Activated CD4-positive, alpha-beta T cell treated with anti-CD3 and anti-CD28 coated beads, Interleukin-2, amount 10 ng/mL, durations not matched to agents 7 days and 5 days (primary cell): Measurements from ENCODE around the gene CADPS2. TPM values are rescaled to one million over a fixed set of nuclear protein-coding genes. Genes with fewer than 3 reads are reported as not detected.

Experiments used
- CTCF ChIA-PET: fragments of 350-600 bp; sonication (Branson Sonifier 250); formaldehyde crosslinking; loops from one replicate; lab custom pipeline; 2021; ENCODE audit warnings: antibody characterized with exemption; lab: Charles Lee
- POLR2A ChIA-PET: fragments of 350-600 bp; sonication (Branson Sonifier 250); formaldehyde crosslinking; loops from one replicate; lab custom pipeline; 2021; ENCODE audit warnings: antibody characterized with exemption; lab: Charles Lee
- DNase-seq: peaks from one replicate; pipeline ENCODE4 v3.0.0-alpha.2; 2020
- H3K27ac Mint-ChIP-seq: one replicate; pipeline ENCODE4 v1.8.0; 2021; ENCODE audit warnings: mild to moderate bottlenecking, moderate library complexity, mixed read lengths
- H3K27me3 Mint-ChIP-seq: one replicate; pipeline ENCODE4 v1.8.0; 2021; ENCODE audit warnings: mixed read lengths
- H3K36me3 Mint-ChIP-seq: one replicate; pipeline ENCODE4 v1.8.0; 2021; ENCODE audit warnings: low read depth, mixed read lengths
- H3K4me1 Mint-ChIP-seq: one replicate; pipeline ENCODE4 v1.8.0; 2021; ENCODE audit warnings: mixed read lengths
- H3K4me3 Mint-ChIP-seq: one replicate; pipeline ENCODE4 v1.8.0; 2021; ENCODE audit warnings: mild to moderate bottlenecking, moderate library complexity, mixed read lengths
- H3K9me3 Mint-ChIP-seq: one replicate; pipeline ENCODE4 v1.8.0; 2021; ENCODE audit warnings: mixed read lengths
- total RNA-seq, 2 experiments: library from RNA; stranded (reverse); gene quantifications; one replicate each; pipeline ENCODE4 v1.2.3, GENCODE V29; 2021

The CADPS2 gene
- total RNA-seq, 2 experiments from 2014 or later: not detected

GRCh38 chr7:122715183-122715582 is 171.1 kb downstream of the CADPS2 start:
- Mint-ChIP-seq H3K27me3 (no peaks in the 10 kb centered on the region), H3K4me3 (no peak overlapping the region), H3K4me1 (no peaks in the 10 kb centered on the region), H3K36me3 (no peaks in the 10 kb centered on the region), H3K9me3 (no peaks in the 10 kb centered on the region), H3K27ac (no peak overlapping the region)
- ChIA-PET CTCF (no interaction called here), POLR2A (no interaction called here)
- no peak for DNase-seq

DNA sequence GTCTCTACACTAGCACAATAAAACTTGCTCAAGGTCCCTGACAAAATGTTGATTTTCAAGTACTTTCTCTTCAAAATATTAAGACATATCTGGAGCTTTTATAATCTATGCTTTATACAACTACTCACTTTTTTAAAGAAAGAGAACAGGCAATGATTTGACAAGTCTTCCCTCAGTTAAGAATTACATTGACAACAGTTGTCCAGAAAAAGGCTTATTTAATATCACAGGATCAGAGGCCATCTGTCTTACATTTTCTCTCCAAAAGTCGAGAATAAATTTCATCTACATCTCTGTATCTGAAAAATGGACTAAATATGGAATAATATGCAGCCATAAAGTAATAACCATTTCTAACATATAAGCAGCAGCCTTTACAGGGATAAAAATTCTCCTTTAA is 175.3 kb downstream of the CADPS2 start:
- Mint-ChIP-seq H3K4me1 (no peaks in the 10 kb centered on the region), H3K36me3 (no peaks in the 10 kb centered on the region), H3K4me3 (no peak overlapping the region), H3K27me3 (no peaks in the 10 kb centered on the region), H3K27ac (no peak overlapping the region), H3K9me3 (no peaks in the 10 kb centered on the region)
- CTCF ChIA-PET: no interaction called here
- DNase-seq: no peak
- POLR2A ChIA-PET: no interaction called here

- H3K4me3 Mint-ChIP-seq: no peak overlapping the region
- DNase-seq: no peak
- no peaks in the 10 kb centered on the region for H3K4me1 Mint-ChIP-seq
- no peak overlapping the region for H3K27ac Mint-ChIP-seq
- ChIA-PET CTCF (no interaction called here), POLR2A (no interaction called here)
- H3K9me3 Mint-ChIP-seq: no peaks in the 10 kb centered on the region
- no peaks in the 10 kb centered on the region for H3K36me3 Mint-ChIP-seq
- no peaks in the 10 kb centered on the region for H3K27me3 Mint-ChIP-seq
Measured at GRCh38 chr7:122709930-122710646, 176.2 kb downstream of the CADPS2 start.

- Mint-ChIP-seq H3K4me1 (no peaks in the 10 kb centered on the region), H3K27ac (no peak overlapping the region), H3K36me3 (no peaks in the 10 kb centered on the region), H3K4me3 (no peak overlapping the region), H3K9me3 (peaks cover 8% of the 10 kb centered on the region), H3K27me3 (no peaks in the 10 kb centered on the region)
- DNase-seq: no peak
- CTCF ChIA-PET: no interaction called here
- POLR2A ChIA-PET: no interaction called here
Measured at GRCh38 chr7:122706836-122707235, 179.4 kb downstream of the CADPS2 start.

GRCh38 chr7:122702872-122703510 is 183.3 kb downstream of the CADPS2 start, which contains the start of gene RNF148:
RNF148 (minus strand) TSS chr7:122702922; CDS start chr7:122702750, 172 bp downstream.
- peaks cover 8% of the 10 kb centered on the region for H3K9me3 Mint-ChIP-seq
- DNase-seq: no peak
- H3K4me3 Mint-ChIP-seq: no peak within 1 kb of the TSS
- no peaks in the 10 kb centered on the region for H3K36me3 Mint-ChIP-seq
- H3K27me3 Mint-ChIP-seq: no peaks in the 10 kb centered on the region
- no peaks in the 10 kb centered on the region for H3K4me1 Mint-ChIP-seq
- CTCF ChIA-PET: no interaction called here
- POLR2A ChIA-PET: no interaction called here
- no peak within 1 kb of the TSS for H3K27ac Mint-ChIP-seq

DNA sequence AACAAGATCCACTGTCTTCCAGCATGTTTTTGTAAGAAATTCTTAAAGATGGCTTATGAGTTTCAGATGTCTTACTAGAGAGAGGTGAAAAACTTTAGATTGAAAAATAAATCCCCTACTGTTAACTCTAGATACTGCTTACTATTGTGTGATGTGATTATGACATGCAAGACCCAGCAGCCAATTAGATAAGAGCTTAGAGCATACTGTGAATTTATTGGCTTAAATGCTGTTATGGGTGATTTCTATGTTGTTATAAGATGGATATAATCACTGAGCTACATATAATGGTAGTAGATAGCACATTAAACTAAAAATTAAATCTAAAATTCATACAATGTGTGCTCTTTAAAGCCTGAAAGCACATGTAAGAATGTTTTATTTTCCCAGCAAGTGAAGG is 187.2 kb downstream of the CADPS2 start, which contains the start of gene RNF133:
Gene RNF133, minus strand, starts transcription at position 101 of the 400 bp plus-strand sequence. CDS start 199 bp downstream, outside the sequence.
- H3K27ac Mint-ChIP-seq: no peak within 1 kb of the TSS
- no peaks in the 10 kb centered on the region for H3K36me3 Mint-ChIP-seq
- ChIA-PET CTCF (no interaction called here), POLR2A (no interaction called here)
- no peaks in the 10 kb centered on the region for H3K27me3 Mint-ChIP-seq
- DNase-seq: no peak
- no peak within 1 kb of the TSS for H3K4me3 Mint-ChIP-seq
- H3K4me1 Mint-ChIP-seq: no peaks in the 10 kb centered on the region
- H3K9me3 Mint-ChIP-seq: peaks cover 8% of the 10 kb centered on the region

DNA sequence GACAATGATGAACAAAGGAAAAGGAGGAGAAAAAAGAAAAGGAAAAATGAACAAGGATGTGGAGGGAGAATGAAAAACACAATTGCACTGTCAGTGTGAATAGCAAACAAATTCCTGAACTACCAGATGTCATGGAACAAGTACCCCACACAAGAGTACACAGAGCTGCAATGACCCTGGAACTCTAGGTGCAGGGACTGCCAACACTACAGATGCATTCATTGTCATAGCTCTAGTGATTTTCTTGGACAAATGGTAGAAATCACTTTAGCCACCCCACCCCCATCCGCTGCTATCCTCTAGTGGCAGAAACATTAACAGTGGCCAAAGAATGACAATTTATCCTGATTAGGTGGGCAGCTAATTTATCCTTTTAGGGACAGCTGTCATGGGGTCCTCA is 190.4 kb downstream of the CADPS2 start:
- no peak for DNase-seq
- H3K27me3 Mint-ChIP-seq: no peaks in the 10 kb centered on the region
- H3K9me3 Mint-ChIP-seq: no peaks in the 10 kb centered on the region
- no peaks in the 10 kb centered on the region for H3K4me1 Mint-ChIP-seq
- H3K27ac Mint-ChIP-seq: no peak overlapping the region
- no peak overlapping the region for H3K4me3 Mint-ChIP-seq
- H3K36me3 Mint-ChIP-seq: no peaks in the 10 kb centered on the region
- ChIA-PET CTCF (no interaction called here), POLR2A (no interaction called here)

- no peak overlapping the region for H3K27ac Mint-ChIP-seq
- DNase-seq: no peak
- no peaks in the 10 kb centered on the region for H3K4me1 Mint-ChIP-seq
- H3K4me3 Mint-ChIP-seq: no peak overlapping the region
- H3K9me3 Mint-ChIP-seq: no peaks in the 10 kb centered on the region
- ChIA-PET CTCF (no interaction called here), POLR2A (no interaction called here)
- no peaks in the 10 kb centered on the region for H3K27me3 Mint-ChIP-seq
- no peaks in the 10 kb centered on the region for H3K36me3 Mint-ChIP-seq
Measured at GRCh38 chr7:122694697-122695096, 191.6 kb downstream of the CADPS2 start.

- POLR2A ChIA-PET: no interaction called here
- H3K27me3 Mint-ChIP-seq: no peaks in the 10 kb centered on the region
- no peak for DNase-seq
- CTCF ChIA-PET: no interaction called here
- H3K4me3 Mint-ChIP-seq: no peak overlapping the region
- no peaks in the 10 kb centered on the region for H3K9me3 Mint-ChIP-seq
- H3K36me3 Mint-ChIP-seq: no peaks in the 10 kb centered on the region
- H3K27ac Mint-ChIP-seq: no peak overlapping the region
- no peaks in the 10 kb centered on the region for H3K4me1 Mint-ChIP-seq
Measured at GRCh38 chr7:122692769-122693309, 193.4 kb downstream of the CADPS2 start.

DNA sequence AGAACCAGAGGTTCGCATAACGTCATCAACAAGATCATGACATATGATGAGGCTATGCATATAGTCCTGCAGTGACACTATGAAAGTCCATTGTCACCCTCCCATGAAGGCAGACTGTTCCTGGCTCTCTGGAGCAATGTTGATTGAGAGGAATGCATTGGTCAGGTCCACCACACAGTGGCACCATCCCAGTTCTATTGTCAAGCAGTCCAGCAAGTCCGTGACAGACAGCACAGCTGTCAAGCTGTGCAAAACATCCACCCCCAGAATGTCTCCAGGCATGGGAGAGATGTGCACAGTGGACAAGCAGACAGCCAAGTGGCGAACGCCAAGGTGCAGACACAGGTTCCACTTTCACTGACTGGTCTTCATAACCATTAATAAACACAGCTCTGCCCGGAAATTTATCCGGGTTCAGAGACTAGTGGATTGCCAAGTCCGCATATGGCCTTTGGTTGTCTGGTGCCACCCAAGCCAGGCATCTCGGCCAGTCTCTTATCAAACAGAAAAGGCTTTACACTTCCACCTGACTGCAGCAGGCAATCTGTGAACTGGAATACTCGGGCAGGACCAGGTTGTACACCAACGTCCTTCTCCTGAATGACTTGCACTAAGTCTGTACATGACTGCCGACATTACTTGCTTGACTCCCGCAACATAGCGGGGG is 194.6 kb downstream of the CADPS2 start:
- no peaks in the 10 kb centered on the region for H3K4me1 Mint-ChIP-seq
- POLR2A ChIA-PET: no interaction called here
- no peaks in the 10 kb centered on the region for H3K27me3 Mint-ChIP-seq
- no peak overlapping the region for H3K27ac Mint-ChIP-seq
- H3K9me3 Mint-ChIP-seq: no peaks in the 10 kb centered on the region
- H3K4me3 Mint-ChIP-seq: no peak overlapping the region
- no peaks in the 10 kb centered on the region for H3K36me3 Mint-ChIP-seq
- CTCF ChIA-PET: no interaction called here
- no peak for DNase-seq

DNA sequence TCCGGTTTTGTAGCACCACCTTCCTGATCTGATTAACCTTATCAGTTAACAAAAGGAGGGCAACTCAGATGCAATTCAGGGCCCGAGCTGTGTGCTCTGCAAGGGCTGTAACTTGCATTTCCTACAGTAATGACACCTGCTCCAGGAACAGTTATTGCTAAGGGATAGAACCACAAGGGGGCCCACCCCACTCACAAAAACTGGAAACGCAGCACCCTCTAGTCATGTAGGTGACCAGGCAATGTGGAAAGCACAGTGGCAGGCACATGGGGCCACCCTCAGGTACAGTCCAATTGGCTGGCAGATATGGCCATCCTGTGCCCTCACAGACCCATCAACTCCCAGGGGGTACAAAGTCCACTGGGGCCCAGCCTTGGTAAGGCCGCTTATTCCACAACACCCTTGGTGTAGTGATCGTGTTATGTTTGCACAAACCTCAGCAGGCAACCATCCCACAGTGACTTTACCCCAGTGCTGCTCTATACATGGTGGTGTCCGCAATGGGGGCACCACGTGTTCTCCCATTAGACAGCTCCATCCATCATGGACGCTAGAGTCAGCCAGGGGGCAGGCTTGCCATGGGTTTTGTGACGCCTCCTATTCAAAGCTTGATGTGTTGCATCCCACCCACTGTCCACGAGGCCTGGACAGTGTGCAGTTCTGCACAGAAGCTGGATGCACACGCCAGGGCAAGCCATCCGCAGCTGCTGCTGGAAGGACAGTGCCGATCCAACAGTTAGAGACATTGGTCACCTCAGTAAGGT is 196.7 kb downstream of the CADPS2 start:
- H3K27me3 Mint-ChIP-seq: no peaks in the 10 kb centered on the region

DNA sequence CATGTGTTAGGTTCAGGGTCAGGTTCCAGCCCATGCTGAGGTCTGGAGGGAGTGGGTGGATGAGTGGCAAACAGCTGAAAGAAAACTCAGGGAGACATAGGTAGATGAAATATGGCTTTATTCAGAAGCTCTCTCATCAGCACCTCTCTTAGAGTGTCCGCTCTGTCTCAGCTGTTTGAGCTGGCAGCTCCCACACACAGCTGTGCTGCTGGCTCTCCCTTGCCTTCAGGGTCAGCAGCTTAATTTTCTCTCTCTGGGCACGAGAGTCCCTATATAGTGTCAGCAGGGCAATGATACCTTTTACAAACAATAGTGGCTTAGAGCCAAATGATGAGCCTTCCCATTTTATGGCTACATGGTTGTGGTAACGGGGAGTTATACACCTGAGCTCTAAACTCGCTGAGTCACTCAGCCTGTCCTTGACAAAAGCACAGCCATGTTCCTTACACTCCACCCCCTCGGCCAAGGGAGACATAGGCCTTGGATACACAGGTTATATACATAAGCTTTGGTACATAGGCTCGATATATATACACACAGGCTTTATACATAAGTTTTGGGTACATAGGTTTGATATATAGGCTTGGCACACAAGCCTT is 197.8 kb downstream of the CADPS2 start:
- ChIA-PET CTCF (interaction anchor here (0.5 kb wide), 1 partner anchor 106 kb away, joined by 3 read pairs; no protein-coding TSS in a partner anchor), POLR2A (no interaction called here)
- no peak for DNase-seq
- Mint-ChIP-seq H3K27me3 (no peaks in the 10 kb centered on the region), H3K27ac (no peak overlapping the region), H3K36me3 (no peaks in the 10 kb centered on the region), H3K9me3 (no peaks in the 10 kb centered on the region), H3K4me1 (no peaks in the 10 kb centered on the region), H3K4me3 (no peak overlapping the region)

More for the DNA sequence above, 196.7 kb downstream of the CADPS2 start:
- H3K36me3 Mint-ChIP-seq: no peaks in the 10 kb centered on the region
- H3K4me1 Mint-ChIP-seq: no peaks in the 10 kb centered on the region
- ChIA-PET POLR2A (no interaction called here), CTCF (interaction anchor here (0.5 kb wide), 1 partner anchor 105 kb away, joined by 3 read pairs; no protein-coding TSS in a partner anchor)
- no peak overlapping the region for H3K4me3 Mint-ChIP-seq
- no peak for DNase-seq
- H3K9me3 Mint-ChIP-seq: no peaks in the 10 kb centered on the region
- H3K27ac Mint-ChIP-seq: no peak overlapping the region
